Measurements from ENCODE around the gene OR1I1. TPM values are rescaled to one million over a fixed set of nuclear protein-coding genes. Genes with fewer than 3 reads are reported as not detected.

OR1I1 gene
- total RNA-seq, 1 experiment from 2014 or later: not detected

GRCh38 chr19:15108145-15108844, 26.3 kb downstream of the OR1I1 start:
- CTCF ChIA-PET: no interaction called here
- Histone ChIP-seq H3K9me3 (ENCODE audit: insufficient read depth, low read depth) (peaks cover 15% of the 10 kb centered on the region), H3K27me3 (ENCODE audit: insufficient read depth, low read depth) (no peaks in the 10 kb centered on the region), H3K27ac (no peak overlapping the region), H3K79me2 (ENCODE audit: low read depth) (no peaks in the 10 kb centered on the region), H3K4me3 (peak overlapping the region; percentile 67; the same call in 1 of the 2 replicates), H4K20me1 (ENCODE audit: insufficient read depth) (no peaks in the 10 kb centered on the region), H3K4me2 (peak overlapping the region; percentile 81), H3K4me1 (replicated peaks; ENCODE audit: insufficient read depth) (peaks cover 10% of the 10 kb centered on the region; the same call in 1 of the 2 replicates), H3F3A (ENCODE audit: insufficient read depth, low read depth) (peaks cover 40% of the 10 kb centered on the region; the same call in 1 of the 2 replicates), H3K9me2 (ENCODE audit: insufficient read depth) (no peaks in the 10 kb centered on the region), H2AFZ (no peak overlapping the region), H3K36me3 (ENCODE audit: low read depth) (no peaks in the 10 kb centered on the region)
- POLR2A ChIA-PET (ENCODE audit: unreplicated experiment): no interaction called here
- TF ChIP-seq CTCF (conservative IDR thresholded peaks at IDR 0.05): no peak
- no peak for TF ChIP-seq EZH2 (IDR thresholded peaks at IDR 0.05; ENCODE audit: low read depth)
- no peak for DNase-seq
- intact Hi-C loops (cut with micrococcal nuclease; ENCODE audit: unreplicated experiment): loop anchor here (10.0 kb wide), 1 partner anchor 147 kb away; no protein-coding TSS in a partner anchor
- BruUV-seq (replicated peaks): TSS peak; percentile 26

- H3K27ac ChIP-seq: no peak overlapping the region
- peaks cover 10% of the 10 kb centered on the region; the same call in 1 of the 2 replicates for H3K4me1 ChIP-seq (replicated peaks; ENCODE audit: insufficient read depth)
- no peak overlapping the region for H2AFZ ChIP-seq
- H3K27me3 ChIP-seq (ENCODE audit: insufficient read depth, low read depth): no peaks in the 10 kb centered on the region
- H3K9me2 ChIP-seq (ENCODE audit: insufficient read depth): no peaks in the 10 kb centered on the region
- BruUV-seq (replicated peaks): no TSS peak
- H3F3A ChIP-seq (ENCODE audit: insufficient read depth, low read depth): peaks cover 48% of the 10 kb centered on the region; the same call in 1 of the 2 replicates
- no peak overlapping the region for H3K4me3 ChIP-seq
- no peaks in the 10 kb centered on the region for H3K79me2 ChIP-seq (ENCODE audit: low read depth)
- ChIA-PET POLR2A (ENCODE audit: unreplicated experiment) (interaction anchor here (0.6 kb wide), 1 partner anchor 310 kb away, joined by 5 read pairs; no protein-coding TSS in a partner anchor), CTCF (no interaction called here)
- TF ChIP-seq EZH2 (IDR thresholded peaks at IDR 0.05; ENCODE audit: low read depth): no peak
- H3K4me2 ChIP-seq: no peak overlapping the region
- DNase-seq: no peak
- intact Hi-C loops (cut with micrococcal nuclease; ENCODE audit: unreplicated experiment): loop anchor here (10.0 kb wide), 1 partner anchor 146 kb away; no protein-coding TSS in a partner anchor
- H4K20me1 ChIP-seq (ENCODE audit: insufficient read depth): no peaks in the 10 kb centered on the region
- peaks cover 9% of the 10 kb centered on the region for H3K9me3 ChIP-seq (ENCODE audit: insufficient read depth, low read depth)
- no peaks in the 10 kb centered on the region for H3K36me3 ChIP-seq (ENCODE audit: low read depth)
Measured at GRCh38 chr19:15108845-15109767, 27.1 kb downstream of the OR1I1 start.

GRCh38 chr19:15109768-15110417, 27.9 kb downstream of the OR1I1 start:
- H2AFZ ChIP-seq: no peak overlapping the region
- H4K20me1 ChIP-seq (ENCODE audit: insufficient read depth): no peaks in the 10 kb centered on the region
- H3K27ac ChIP-seq: no peak overlapping the region
- no peak overlapping the region for H3K4me2 ChIP-seq
- BruUV-seq (replicated peaks): no TSS peak
- H3K36me3 ChIP-seq (ENCODE audit: low read depth): 0 out of 2 replicates have a peak, but pooled peaks cover under 1% of the 10 kb centered on the region
- DNase-seq: no peak
- intact Hi-C loops (cut with micrococcal nuclease; ENCODE audit: unreplicated experiment): loop anchor here (10.0 kb wide), 1 partner anchor 145 kb away; no protein-coding TSS in a partner anchor
- H3K79me2 ChIP-seq (ENCODE audit: low read depth): no peaks in the 10 kb centered on the region
- H3K9me2 ChIP-seq (ENCODE audit: insufficient read depth): no peaks in the 10 kb centered on the region
- H3K4me3 ChIP-seq: no peak overlapping the region
- TF ChIP-seq EZH2 (IDR thresholded peaks at IDR 0.05; ENCODE audit: low read depth) (no peak), CTCF (conservative IDR thresholded peaks at IDR 0.05) (no peak)
- CTCF ChIA-PET: no interaction called here
- peaks cover 53% of the 10 kb centered on the region; the same call in 1 of the 2 replicates for H3F3A ChIP-seq (ENCODE audit: insufficient read depth, low read depth)
- H3K9me3 ChIP-seq (ENCODE audit: insufficient read depth, low read depth): peaks cover under 1% of the 10 kb centered on the region; the same call in 1 of the 2 replicates
- POLR2A ChIA-PET (ENCODE audit: unreplicated experiment): no interaction called here
- H3K27me3 ChIP-seq (ENCODE audit: insufficient read depth, low read depth): no peaks in the 10 kb centered on the region
- peaks cover 10% of the 10 kb centered on the region; the same call in 1 of the 2 replicates for H3K4me1 ChIP-seq (replicated peaks; ENCODE audit: insufficient read depth)

Data from PC-9 (cell line).